HuH-7.5 (cell line): ENCODE measurements around the gene CDC42EP1.
A peak's percentile ranks its signal among the peaks of the same experiment; 100 is the strongest.
"Not testable (repeated sequence)": the region's sequence is repeated elsewhere in the genome, so short reads cannot be mapped to it uniquely, and the experiment has no call there.

Source experiments
- DNase-seq: peaks from one replicate; pipeline ENCODE4 v3.0.0; 2011; ENCODE audit warnings: low spot score

Gene CDC42EP1

GRCh38 chr22:37534445-37534844 is 25.8 kb upstream of the CDC42EP1 start:
- no peak for DNase-seq

GRCh38 chr22:37535159-37535558 is 25.1 kb upstream of the CDC42EP1 start:
- DNase-seq, result no peak

- peak; percentile 86 for DNase-seq
Observed at GRCh38 chr22:37538590-37539357, 21.5 kb upstream of the CDC42EP1 start.

- not testable (repeated sequence) for DNase-seq
Observed at GRCh38 chr22:37539790-37540189, 20.5 kb upstream of the CDC42EP1 start.

- DNase-seq, result not testable (repeated sequence)
Observed at GRCh38 chr22:37542416-37542815, 17.9 kb upstream of the CDC42EP1 start.

GRCh38 chr22:37542959-37543358 is 17.3 kb upstream of the CDC42EP1 start:
- DNase-seq, result no peak

- peak; percentile 58 for DNase-seq
Observed at GRCh38 chr22:37544955-37545702, 15.2 kb upstream of the CDC42EP1 start.

- DNase-seq, result peak; percentile 76
Observed at GRCh38 chr22:37545703-37546436, 14.4 kb upstream of the CDC42EP1 start.

GRCh38 chr22:37546437-37547250 is 13.6 kb upstream of the CDC42EP1 start:
- peak; percentile 28 for DNase-seq

- DNase-seq, result peak; percentile 3
Observed at GRCh38 chr22:37547251-37547741, 13.0 kb upstream of the CDC42EP1 start.

- DNase-seq, result peak; percentile 14
Observed at GRCh38 chr22:37549704-37550059, 10.6 kb upstream of the CDC42EP1 start.

GRCh38 chr22:37550921-37551320 is 9.4 kb upstream of the CDC42EP1 start:
- DNase-seq, result not testable (repeated sequence)

GRCh38 chr22:37551981-37552380 is 8.3 kb upstream of the CDC42EP1 start:
- no peak for DNase-seq

GRCh38 chr22:37552524-37553163 is 7.6 kb upstream of the CDC42EP1 start:
- DNase-seq, result no peak

GRCh38 chr22:37553725-37554124 is 6.6 kb upstream of the CDC42EP1 start:
- DNase-seq, result no peak

- no peak for DNase-seq
Observed at GRCh38 chr22:37555029-37555428, 5.3 kb upstream of the CDC42EP1 start.

GRCh38 chr22:37556710-37557109 is 3.6 kb upstream of the CDC42EP1 start:
- DNase-seq, result no peak

GRCh38 chr22:37557321-37558001 is 2.8 kb upstream of the CDC42EP1 start:
- no peak for DNase-seq

GRCh38 chr22:37558815-37559214 is 1.5 kb upstream of the CDC42EP1 start:
- DNase-seq, result no peak

- no peak for DNase-seq
Observed at GRCh38 chr22:37559521-37559900, 769 bp upstream of the CDC42EP1 start.
